Fibroblast of lung (primary cell): ENCODE measurements around the gene DKKL1. TPM values are rescaled to one million over a fixed set of nuclear protein-coding genes. Genes with fewer than 3 reads are reported as not detected.
"Not testable (repeated sequence)": the region's sequence is repeated elsewhere in the genome, so short reads cannot be mapped to it uniquely, and the experiment has no call there.

Experiments used
- DNase-seq, 2 donors: peaks; one replicate each; pipeline versions ENCODE4 v3.0.0 to v3.0.0-alpha.2; 2010; ENCODE audit warnings: low read depth in 2 of 2
- H2AFZ ChIP-seq: 2 replicates; pipeline ENCODE4 v1.5.1; 2012; ENCODE audit warnings: low read length, control low read depth, inconsistent platforms
- H3K27ac ChIP-seq: 2 replicates; pipeline ENCODE4 v1.5.1; 2011; ENCODE audit warnings: low read length, control low read depth; ENCODE audit not compliant: insufficient read depth
- H3K27me3 ChIP-seq: 2 replicates; pipeline ENCODE4 v1.5.1; 2011; ENCODE audit warnings: mild to moderate bottlenecking, low read length; ENCODE audit not compliant: control insufficient read depth, insufficient read depth
- H3K36me3 ChIP-seq: 2 replicates; pipeline ENCODE4 v1.5.1; 2011; ENCODE audit warnings: low read length; ENCODE audit not compliant: control insufficient read depth, insufficient read depth
- H3K4me1 ChIP-seq: 2 replicates; pipeline ENCODE4 v1.5.1; 2011; ENCODE audit warnings: low read length; ENCODE audit not compliant: control insufficient read depth, insufficient read depth; ENCODE audit errors: extremely low read depth
- H3K4me2 ChIP-seq: 2 replicates; pipeline ENCODE4 v1.5.1; 2011; ENCODE audit warnings: low read length, control low read depth; ENCODE audit not compliant: insufficient read depth; ENCODE audit errors: extremely low read depth
- H3K4me3 ChIP-seq, 4 experiments: fragments of 200-600 bp in 1 of 4; sonication (generic) in 1 of 4; replicated peaks in 1 of 4; 2 replicates each; pipeline ENCODE4 v1.5.1; 2011 to 2016; ENCODE audit warnings: low read length in 4 of 4, low read depth in 3 of 4, mild to moderate bottlenecking in 3 of 4, control low read depth in 2 of 4, inconsistent platforms in 1 of 4, mixed read lengths in 1 of 4; ENCODE audit not compliant: insufficient read depth in 1 of 4; ENCODE audit errors: control extremely low read depth in 1 of 4
- H3K79me2 ChIP-seq: 2 replicates; pipeline ENCODE4 v1.5.1; 2012; ENCODE audit warnings: mild to moderate bottlenecking, low read length, inconsistent platforms; ENCODE audit not compliant: control insufficient read depth, insufficient read depth
- H3K9ac ChIP-seq: 2 replicates; pipeline ENCODE4 v1.5.1; 2011; ENCODE audit warnings: mild to moderate bottlenecking, low read length, control low read depth; ENCODE audit not compliant: insufficient read depth
- H3K9me3 ChIP-seq: 2 replicates; pipeline ENCODE4 v1.5.1; 2012; ENCODE audit warnings: low read depth, low read length; ENCODE audit not compliant: control insufficient read depth, insufficient read depth
- H4K20me1 ChIP-seq: 2 replicates; pipeline ENCODE4 v1.5.1; 2011; ENCODE audit warnings: low read length; ENCODE audit not compliant: control insufficient read depth, insufficient read depth; ENCODE audit errors: extremely low read depth
- EZH2 ChIP-seq: IDR thresholded peaks from 2 replicates; pipeline ENCODE4 v1.5.1; 2012; ENCODE audit warnings: low read length, control low read depth, mild to moderate bottlenecking; ENCODE audit errors: missing control alignments
- polyA plus RNA-seq, 2 donors: library from polyadenylated mRNA; depleted of rRNA in 1 of 2; stranded (reverse) in 1 of 2; unstranded in 1 of 2; fragments of >200 nt; gene quantifications; 2 replicates each; pipeline ENCODE4 v1.2.1, GENCODE V29; 2011 to 2012; ENCODE audit warnings: missing spikeins in 1 of 2
- total RNA-seq: library from RNA; depleted of rRNA; stranded (reverse); fragments of >200 nt; gene quantifications from 2 replicates; pipeline ENCODE4 v1.2.1, GENCODE V29; 2014
- TF ChIP-seq, protein P1 (sequence below), 2 donors: IDR thresholded peaks in 1 of 2; conservative IDR thresholded peaks in 1 of 2; 1 replicate in 1 of 2; 2 replicates in 1 of 2; pipeline ENCODE4 v1.5.1; 2011 to 2012; ENCODE audit warnings: low read length in 2 of 2, control low read depth in 1 of 2, inconsistent platforms in 1 of 2, low read depth in 1 of 2, mild to moderate bottlenecking in 1 of 2

Gene DKKL1
- total and polyA plus RNA-seq, 2 donors (not counting 1 experiment from before 2014, with no cell fraction given): 0.19 TPM; not detected in 1

GRCh38 chr19:49331616-49332055 is 32.0 kb upstream of the DKKL1 start:
- peak; percentile 50 to 51 for DNase-seq
- H3K4me3 ChIP-seq: no peak overlapping the region
- no peak for TF ChIP-seq EZH2
- TF ChIP-seq, protein P1, sequence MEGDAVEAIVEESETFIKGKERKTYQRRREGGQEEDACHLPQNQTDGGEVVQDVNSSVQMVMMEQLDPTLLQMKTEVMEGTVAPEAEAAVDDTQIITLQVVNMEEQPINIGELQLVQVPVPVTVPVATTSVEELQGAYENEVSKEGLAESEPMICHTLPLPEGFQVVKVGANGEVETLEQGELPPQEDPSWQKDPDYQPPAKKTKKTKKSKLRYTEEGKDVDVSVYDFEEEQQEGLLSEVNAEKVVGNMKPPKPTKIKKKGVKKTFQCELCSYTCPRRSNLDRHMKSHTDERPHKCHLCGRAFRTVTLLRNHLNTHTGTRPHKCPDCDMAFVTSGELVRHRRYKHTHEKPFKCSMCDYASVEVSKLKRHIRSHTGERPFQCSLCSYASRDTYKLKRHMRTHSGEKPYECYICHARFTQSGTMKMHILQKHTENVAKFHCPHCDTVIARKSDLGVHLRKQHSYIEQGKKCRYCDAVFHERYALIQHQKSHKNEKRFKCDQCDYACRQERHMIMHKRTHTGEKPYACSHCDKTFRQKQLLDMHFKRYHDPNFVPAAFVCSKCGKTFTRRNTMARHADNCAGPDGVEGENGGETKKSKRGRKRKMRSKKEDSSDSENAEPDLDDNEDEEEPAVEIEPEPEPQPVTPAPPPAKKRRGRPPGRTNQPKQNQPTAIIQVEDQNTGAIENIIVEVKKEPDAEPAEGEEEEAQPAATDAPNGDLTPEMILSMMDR (conservative IDR thresholded peaks at IDR 0.05 in 1 of 2, IDR thresholded peaks at IDR 0.05 in 1 of 2; ENCODE audit: low read depth in 1 of 2, low read length in 2 of 2): no peak
- H3K4me1 ChIP-seq: no peaks in the 10 kb centered on the region
- H3K4me2 ChIP-seq: no peak overlapping the region
- no peak overlapping the region for H3K9ac ChIP-seq
- H3K27ac ChIP-seq: no peak overlapping the region
- no peaks in the 10 kb centered on the region for H4K20me1 ChIP-seq
- H3K36me3 ChIP-seq: no peaks in the 10 kb centered on the region
- no peaks in the 10 kb centered on the region for H3K79me2 ChIP-seq
- H3K9me3 ChIP-seq: no peaks in the 10 kb centered on the region
- no peak overlapping the region for H2AFZ ChIP-seq
- no peaks in the 10 kb centered on the region for H3K27me3 ChIP-seq

DNA sequence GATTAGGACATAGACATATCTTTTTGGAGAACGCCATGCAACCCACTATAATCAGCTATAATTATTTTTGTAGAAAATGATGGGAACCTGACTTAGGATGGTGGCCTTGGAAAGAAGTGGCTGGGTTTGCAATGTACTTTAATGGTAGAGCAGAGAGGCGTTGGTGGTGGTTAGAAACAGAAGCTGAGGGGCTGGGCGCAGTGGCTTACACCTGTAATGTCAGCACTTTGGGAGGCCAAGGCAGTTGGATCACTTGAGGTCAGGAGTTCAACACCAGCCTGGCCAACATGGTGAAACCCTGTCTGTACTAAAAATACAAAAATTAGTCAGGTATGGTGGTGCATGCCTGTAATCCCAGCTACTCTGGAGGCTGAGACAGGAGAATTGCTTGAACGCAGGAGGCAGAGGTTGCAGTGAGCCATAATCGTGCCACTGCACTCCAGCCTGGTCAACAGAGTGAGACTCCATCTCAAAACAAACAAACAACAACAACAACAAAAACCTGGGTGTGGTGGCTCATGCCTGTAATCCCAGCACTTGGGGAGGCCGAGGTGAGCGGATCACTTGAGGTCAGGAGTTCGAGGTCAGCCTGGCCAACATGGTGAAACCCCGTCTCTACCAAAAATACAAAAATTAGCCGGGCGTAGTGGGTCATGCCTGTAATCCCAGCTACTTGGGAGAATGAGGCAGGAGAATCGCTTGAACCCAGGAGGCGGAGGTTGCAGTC is 30.8 kb upstream of the DKKL1 start:
- H3K79me2 ChIP-seq, DNase-seq, H3K4me3 ChIP-seq, H3K27me3 ChIP-seq, H3K4me2 ChIP-seq, H4K20me1 ChIP-seq, H2AFZ ChIP-seq, H3K27ac ChIP-seq, H3K9me3 ChIP-seq, H3K36me3 ChIP-seq, H3K9ac ChIP-seq, H3K4me1 ChIP-seq: not testable (repeated sequence)

- no peaks in the 10 kb centered on the region for H3K79me2 ChIP-seq
- no peaks in the 10 kb centered on the region for H4K20me1 ChIP-seq
- no peak for TF ChIP-seq EZH2
- TF ChIP-seq, protein P1 (conservative IDR thresholded peaks at IDR 0.05 in 1 of 2, IDR thresholded peaks at IDR 0.05 in 1 of 2; ENCODE audit: low read depth in 1 of 2, low read length in 2 of 2): no peak
- H3K4me1 ChIP-seq: no peaks in the 10 kb centered on the region
- H3K27ac ChIP-seq: no peak overlapping the region
- no peak overlapping the region for H3K4me3 ChIP-seq
- H2AFZ ChIP-seq: no peak overlapping the region
- H3K4me2 ChIP-seq: no peak overlapping the region
- no peaks in the 10 kb centered on the region for H3K36me3 ChIP-seq
- no peak for DNase-seq
- no peak overlapping the region for H3K9ac ChIP-seq
- peaks cover 2% of the 10 kb centered on the region for H3K27me3 ChIP-seq
- no peaks in the 10 kb centered on the region for H3K9me3 ChIP-seq
Measured at GRCh38 chr19:49333418-49333805, 30.3 kb upstream of the DKKL1 start.
